GM23338 (cell line): Measurements from ENCODE around the gene CFAP299. TPM values are rescaled to one million over a fixed set of nuclear protein-coding genes. Genes with fewer than 3 reads are reported as not detected.

Experiments
- ATAC-seq: fragments of 200-7000 bp; cut with Tn5 transposase; 3 replicates; pipeline ENCODE4 v1.9.1; 2020
- DNase-seq: peaks from one replicate; pipeline ENCODE4 v3.0.0-alpha.2; 2015; ENCODE audit warnings: low spot score
- H2AFZ ChIP-seq: fragments of 200-600 bp; sonication (generic); 2 replicates; pipeline ENCODE4 v1.8.0; 2016; ENCODE audit warnings: antibody characterized with exemption, mild to moderate bottlenecking, moderate library complexity
- H3F3A ChIP-seq: fragments of 200-600 bp; sonication (generic); replicated peaks from 2 replicates; pipeline ENCODE4 v1.8.0; 2017; ENCODE audit warnings: antibody characterized with exemption, mixed run types, low read depth
- H3K27ac ChIP-seq: fragments of 200-600 bp; sonication (generic); 2 replicates; pipeline ENCODE4 v1.6.1; 2016; ENCODE audit warnings: low read depth
- H3K27me3 ChIP-seq: fragments of 200-600 bp; sonication (generic); 2 replicates; pipeline ENCODE4 v1.8.0; 2016; ENCODE audit warnings: mild to moderate bottlenecking, mixed run types, moderate library complexity; ENCODE audit not compliant: insufficient read depth
- H3K36me3 ChIP-seq: fragments of 200-600 bp; sonication (generic); 2 replicates; pipeline ENCODE4 v1.8.0; 2016; ENCODE audit warnings: mild to moderate bottlenecking; ENCODE audit not compliant: insufficient read depth
- H3K4me1 ChIP-seq: fragments of 200-600 bp; sonication (generic); 2 replicates; pipeline ENCODE4 v1.8.0; 2016; ENCODE audit warnings: mild to moderate bottlenecking, moderate library complexity; ENCODE audit not compliant: insufficient read depth
- H3K4me2 ChIP-seq: fragments of 200-600 bp; sonication (generic); 2 replicates; pipeline ENCODE4 v1.7.1; 2017; ENCODE audit warnings: mixed run types
- H3K4me3 ChIP-seq: fragments of 200-600 bp; sonication (generic); 2 replicates; pipeline ENCODE4 v1.6.1; 2016; ENCODE audit warnings: mixed run types
- H3K79me2 ChIP-seq: fragments of 200-600 bp; sonication (generic); replicated peaks from 2 replicates; pipeline ENCODE4 v1.8.0; 2017; ENCODE audit warnings: mild to moderate bottlenecking; ENCODE audit not compliant: insufficient read depth
- H3K9me2 ChIP-seq: fragments of 200-600 bp; sonication (generic); 2 replicates; pipeline ENCODE4 v1.8.0; 2017; ENCODE audit not compliant: insufficient read depth
- H4K20me1 ChIP-seq: fragments of 200-600 bp; sonication (generic); replicated peaks from 2 replicates; pipeline ENCODE4 v1.8.0; 2017; ENCODE audit warnings: mild to moderate bottlenecking; ENCODE audit not compliant: insufficient read depth
- H3K27ac Mint-ChIP-seq: 2 replicates; pipeline ENCODE4 v1.8.0; 2020; ENCODE audit warnings: inconsistent platforms, mild to moderate bottlenecking, moderate library complexity, mixed read lengths
- H3K27me3 Mint-ChIP-seq: 3 replicates; pipeline ENCODE4 v1.8.0; 2022; ENCODE audit warnings: low read depth, mild to moderate bottlenecking, moderate library complexity, mixed read lengths, inconsistent platforms; ENCODE audit not compliant: insufficient read depth, poor library complexity
- H3K36me3 Mint-ChIP-seq: 3 replicates; pipeline ENCODE4 v1.8.0; 2021; ENCODE audit warnings: low read depth, mild to moderate bottlenecking, inconsistent platforms, moderate library complexity, mixed read lengths
- H3K4me1 Mint-ChIP-seq: 3 replicates; pipeline ENCODE4 v1.8.0; 2020; ENCODE audit warnings: mild to moderate bottlenecking, inconsistent platforms, mixed read lengths
- H3K4me3 Mint-ChIP-seq: 3 replicates; pipeline ENCODE4 v1.8.0; 2021; ENCODE audit warnings: moderate library complexity, mild to moderate bottlenecking, inconsistent platforms, mixed read lengths
- H3K9me3 Mint-ChIP-seq: 3 replicates; pipeline ENCODE4 v1.8.0; 2020; ENCODE audit warnings: moderate library complexity, mild to moderate bottlenecking, inconsistent platforms, mixed read lengths
- CREB1 ChIP-seq: fragments of 250-450 bp; sonication (Bioruptor Pico); IDR thresholded peaks from 2 replicates; pipeline ENCODE4 v1.5.0; 2020; ENCODE audit warnings: low read depth, mild to moderate bottlenecking, moderate library complexity
- EZH2 ChIP-seq: fragments of 200-600 bp; sonication (generic); IDR thresholded peaks from one replicate; pipeline ENCODE4 v1.8.0; 2017; ENCODE audit warnings: antibody characterized with exemption, mild to moderate bottlenecking, low read depth; ENCODE audit not compliant: unreplicated experiment
- EZH2phosphoT487 ChIP-seq: fragments of 200-600 bp; sonication (generic); IDR thresholded peaks from one replicate; pipeline ENCODE4 v1.8.1; 2018; ENCODE audit warnings: antibody characterized with exemption; ENCODE audit not compliant: unreplicated experiment
- NANOG ChIP-seq: IDR thresholded peaks from 2 replicates; pipeline ENCODE4 v1.6.1; 2016; ENCODE audit warnings: antibody characterized with exemption, borderline replicate concordance
- POLR2AphosphoS5 ChIP-seq: IDR thresholded peaks from 2 replicates; pipeline ENCODE4 v1.6.1; 2016; ENCODE audit warnings: antibody characterized with exemption, low read depth
- ZNF114 ChIP-seq: fragments of 250-450 bp; sonication (Bioruptor Pico); IDR thresholded peaks from 2 replicates; pipeline ENCODE4 v1.5.0; 2020; ENCODE audit warnings: mild to moderate bottlenecking, moderate library complexity
- ZNF331 ChIP-seq: fragments of 250-450 bp; sonication (Bioruptor Pico); IDR thresholded peaks from 2 replicates; pipeline ENCODE4 v1.5.0; 2020; ENCODE audit warnings: low read depth, mild to moderate bottlenecking, moderate library complexity
- polyA plus RNA-seq: library from polyadenylated mRNA; unstranded; fragments of >200 nt; fragmentation: Nextera tagmentation; extraction: Ambion mirVana; gene quantifications from 2 replicates; pipeline ENCODE4 v1.2.1, GENCODE V29; 2016
- total RNA-seq: library from RNA; depleted of rRNA; stranded (reverse); fragments of >200 nt; shearing (Covaris generic); gene quantifications from 2 replicates; pipeline ENCODE4 v1.2.3, GENCODE V29; 2014
- TF ChIP-seq, protein P1 (sequence below), 2 experiments: fragments of 200-600 bp in 1 of 2; sonication (generic) in 1 of 2; conservative IDR thresholded peaks; 2 replicates each; pipeline versions ENCODE4 v1.5.1 to v1.6.1; 2016 to 2017; ENCODE audit warnings: antibody characterized with exemption in 2 of 2, low read depth in 2 of 2, mild to moderate bottlenecking in 2 of 2, moderate library complexity in 1 of 2
- TF ChIP-seq, protein P2 (sequence below): IDR thresholded peaks from 2 replicates; pipeline ENCODE4 v1.6.1; 2016; ENCODE audit warnings: antibody characterized with exemption
- TF ChIP-seq, protein P3 (sequence below): fragments of 250-450 bp; sonication (Bioruptor Pico); IDR thresholded peaks from 2 replicates; pipeline ENCODE4 v1.5.0; 2020; ENCODE audit warnings: mild to moderate bottlenecking, moderate library complexity

CFAP299 gene
- total and polyA plus RNA-seq, 2 experiments from 2014 or later = not detected

DNA sequence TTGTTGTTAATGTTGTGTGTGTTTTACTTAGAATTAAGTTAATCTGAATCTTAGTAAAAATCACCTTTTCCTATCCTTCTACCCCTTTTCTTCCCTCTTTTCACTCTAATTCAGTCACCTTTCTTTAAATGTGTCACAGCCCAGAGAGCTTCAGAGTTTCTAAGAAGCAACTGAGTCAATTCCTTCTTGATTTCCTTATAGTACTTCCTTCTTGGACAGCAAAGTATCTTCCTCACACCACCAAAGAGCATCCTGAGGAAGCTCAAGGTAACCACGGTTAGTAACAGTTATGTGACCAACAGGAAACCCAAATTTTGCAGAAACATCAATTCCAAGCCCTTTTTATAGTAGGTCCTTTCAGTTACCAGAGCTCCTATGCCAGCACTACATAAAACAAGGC, 451.8 kb downstream of the CFAP299 start (continued):
- TF ChIP-seq, protein P1, sequence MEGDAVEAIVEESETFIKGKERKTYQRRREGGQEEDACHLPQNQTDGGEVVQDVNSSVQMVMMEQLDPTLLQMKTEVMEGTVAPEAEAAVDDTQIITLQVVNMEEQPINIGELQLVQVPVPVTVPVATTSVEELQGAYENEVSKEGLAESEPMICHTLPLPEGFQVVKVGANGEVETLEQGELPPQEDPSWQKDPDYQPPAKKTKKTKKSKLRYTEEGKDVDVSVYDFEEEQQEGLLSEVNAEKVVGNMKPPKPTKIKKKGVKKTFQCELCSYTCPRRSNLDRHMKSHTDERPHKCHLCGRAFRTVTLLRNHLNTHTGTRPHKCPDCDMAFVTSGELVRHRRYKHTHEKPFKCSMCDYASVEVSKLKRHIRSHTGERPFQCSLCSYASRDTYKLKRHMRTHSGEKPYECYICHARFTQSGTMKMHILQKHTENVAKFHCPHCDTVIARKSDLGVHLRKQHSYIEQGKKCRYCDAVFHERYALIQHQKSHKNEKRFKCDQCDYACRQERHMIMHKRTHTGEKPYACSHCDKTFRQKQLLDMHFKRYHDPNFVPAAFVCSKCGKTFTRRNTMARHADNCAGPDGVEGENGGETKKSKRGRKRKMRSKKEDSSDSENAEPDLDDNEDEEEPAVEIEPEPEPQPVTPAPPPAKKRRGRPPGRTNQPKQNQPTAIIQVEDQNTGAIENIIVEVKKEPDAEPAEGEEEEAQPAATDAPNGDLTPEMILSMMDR (conservative IDR thresholded peaks at IDR 0.05; ENCODE audit: low read depth in 2 of 2) = no peak
- TF ChIP-seq, protein P2, sequence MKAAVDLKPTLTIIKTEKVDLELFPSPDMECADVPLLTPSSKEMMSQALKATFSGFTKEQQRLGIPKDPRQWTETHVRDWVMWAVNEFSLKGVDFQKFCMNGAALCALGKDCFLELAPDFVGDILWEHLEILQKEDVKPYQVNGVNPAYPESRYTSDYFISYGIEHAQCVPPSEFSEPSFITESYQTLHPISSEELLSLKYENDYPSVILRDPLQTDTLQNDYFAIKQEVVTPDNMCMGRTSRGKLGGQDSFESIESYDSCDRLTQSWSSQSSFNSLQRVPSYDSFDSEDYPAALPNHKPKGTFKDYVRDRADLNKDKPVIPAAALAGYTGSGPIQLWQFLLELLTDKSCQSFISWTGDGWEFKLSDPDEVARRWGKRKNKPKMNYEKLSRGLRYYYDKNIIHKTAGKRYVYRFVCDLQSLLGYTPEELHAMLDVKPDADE = no peak
- TF ChIP-seq ZNF114 (CRISPR knock-in tag) = no peak
- no peak for TF ChIP-seq POLR2AphosphoS5
- no peak for TF ChIP-seq EZH2
- TF ChIP-seq CREB1 = no peak
- TF ChIP-seq ZNF331 (CRISPR knock-in tag) = no peak

DNA sequence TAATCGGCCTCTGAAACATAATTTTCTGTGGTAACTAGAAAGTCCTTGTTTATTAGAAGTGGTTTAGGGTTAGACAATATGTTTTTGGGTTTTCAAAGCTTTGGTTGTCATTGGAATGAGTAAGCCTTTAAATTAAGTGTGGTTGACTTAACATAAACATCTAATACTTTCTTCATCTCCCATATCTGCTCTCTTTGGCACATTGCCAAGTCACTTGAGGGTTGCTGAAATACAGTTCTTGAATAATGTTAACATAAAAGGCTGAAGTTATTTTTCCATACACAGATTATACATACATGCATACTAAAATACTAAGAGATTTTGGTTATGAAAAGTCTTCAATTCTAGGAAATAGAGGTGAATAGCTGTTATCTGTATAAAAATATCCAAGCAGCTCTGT, 453.3 kb downstream of the CFAP299 start:
- no peak overlapping the region for H3K4me3 ChIP-seq
- ATAC-seq (no peak), DNase-seq (no peak)
- H3K27me3 ChIP-seq = no peaks in the 10 kb centered on the region
- H4K20me1 ChIP-seq = no peaks in the 10 kb centered on the region
- Mint-ChIP-seq H3K4me1 (no peaks in the 10 kb centered on the region), H3K36me3 (no peaks in the 10 kb centered on the region; the same call in 2 of the 3 replicates), H3K9me3 (peaks cover 7% of the 10 kb centered on the region; the same call in 2 of the 3 replicates), H3K27ac (no peak overlapping the region), H3K4me3 (no peak overlapping the region), H3K27me3 (no peaks in the 10 kb centered on the region)
- no peaks in the 10 kb centered on the region for H3K79me2 ChIP-seq
- H3K4me2 ChIP-seq = no peak overlapping the region
- no peaks in the 10 kb centered on the region for H3K36me3 ChIP-seq
- no peak overlapping the region for H2AFZ ChIP-seq
- H3K9me2 ChIP-seq = no peaks in the 10 kb centered on the region
- no peaks in the 10 kb centered on the region for H3K4me1 ChIP-seq
- H3F3A ChIP-seq = no peaks in the 10 kb centered on the region
- H3K27ac ChIP-seq = no peak overlapping the region
- TF ChIP-seq ZNF114 (CRISPR knock-in tag) (no peak), EZH2 (no peak), CREB1 (no peak), NANOG (no peak), EZH2phosphoT487 (no peak), ZNF331 (CRISPR knock-in tag) (no peak)
- TF ChIP-seq, protein P2 = no peak
- TF ChIP-seq, protein P3, sequence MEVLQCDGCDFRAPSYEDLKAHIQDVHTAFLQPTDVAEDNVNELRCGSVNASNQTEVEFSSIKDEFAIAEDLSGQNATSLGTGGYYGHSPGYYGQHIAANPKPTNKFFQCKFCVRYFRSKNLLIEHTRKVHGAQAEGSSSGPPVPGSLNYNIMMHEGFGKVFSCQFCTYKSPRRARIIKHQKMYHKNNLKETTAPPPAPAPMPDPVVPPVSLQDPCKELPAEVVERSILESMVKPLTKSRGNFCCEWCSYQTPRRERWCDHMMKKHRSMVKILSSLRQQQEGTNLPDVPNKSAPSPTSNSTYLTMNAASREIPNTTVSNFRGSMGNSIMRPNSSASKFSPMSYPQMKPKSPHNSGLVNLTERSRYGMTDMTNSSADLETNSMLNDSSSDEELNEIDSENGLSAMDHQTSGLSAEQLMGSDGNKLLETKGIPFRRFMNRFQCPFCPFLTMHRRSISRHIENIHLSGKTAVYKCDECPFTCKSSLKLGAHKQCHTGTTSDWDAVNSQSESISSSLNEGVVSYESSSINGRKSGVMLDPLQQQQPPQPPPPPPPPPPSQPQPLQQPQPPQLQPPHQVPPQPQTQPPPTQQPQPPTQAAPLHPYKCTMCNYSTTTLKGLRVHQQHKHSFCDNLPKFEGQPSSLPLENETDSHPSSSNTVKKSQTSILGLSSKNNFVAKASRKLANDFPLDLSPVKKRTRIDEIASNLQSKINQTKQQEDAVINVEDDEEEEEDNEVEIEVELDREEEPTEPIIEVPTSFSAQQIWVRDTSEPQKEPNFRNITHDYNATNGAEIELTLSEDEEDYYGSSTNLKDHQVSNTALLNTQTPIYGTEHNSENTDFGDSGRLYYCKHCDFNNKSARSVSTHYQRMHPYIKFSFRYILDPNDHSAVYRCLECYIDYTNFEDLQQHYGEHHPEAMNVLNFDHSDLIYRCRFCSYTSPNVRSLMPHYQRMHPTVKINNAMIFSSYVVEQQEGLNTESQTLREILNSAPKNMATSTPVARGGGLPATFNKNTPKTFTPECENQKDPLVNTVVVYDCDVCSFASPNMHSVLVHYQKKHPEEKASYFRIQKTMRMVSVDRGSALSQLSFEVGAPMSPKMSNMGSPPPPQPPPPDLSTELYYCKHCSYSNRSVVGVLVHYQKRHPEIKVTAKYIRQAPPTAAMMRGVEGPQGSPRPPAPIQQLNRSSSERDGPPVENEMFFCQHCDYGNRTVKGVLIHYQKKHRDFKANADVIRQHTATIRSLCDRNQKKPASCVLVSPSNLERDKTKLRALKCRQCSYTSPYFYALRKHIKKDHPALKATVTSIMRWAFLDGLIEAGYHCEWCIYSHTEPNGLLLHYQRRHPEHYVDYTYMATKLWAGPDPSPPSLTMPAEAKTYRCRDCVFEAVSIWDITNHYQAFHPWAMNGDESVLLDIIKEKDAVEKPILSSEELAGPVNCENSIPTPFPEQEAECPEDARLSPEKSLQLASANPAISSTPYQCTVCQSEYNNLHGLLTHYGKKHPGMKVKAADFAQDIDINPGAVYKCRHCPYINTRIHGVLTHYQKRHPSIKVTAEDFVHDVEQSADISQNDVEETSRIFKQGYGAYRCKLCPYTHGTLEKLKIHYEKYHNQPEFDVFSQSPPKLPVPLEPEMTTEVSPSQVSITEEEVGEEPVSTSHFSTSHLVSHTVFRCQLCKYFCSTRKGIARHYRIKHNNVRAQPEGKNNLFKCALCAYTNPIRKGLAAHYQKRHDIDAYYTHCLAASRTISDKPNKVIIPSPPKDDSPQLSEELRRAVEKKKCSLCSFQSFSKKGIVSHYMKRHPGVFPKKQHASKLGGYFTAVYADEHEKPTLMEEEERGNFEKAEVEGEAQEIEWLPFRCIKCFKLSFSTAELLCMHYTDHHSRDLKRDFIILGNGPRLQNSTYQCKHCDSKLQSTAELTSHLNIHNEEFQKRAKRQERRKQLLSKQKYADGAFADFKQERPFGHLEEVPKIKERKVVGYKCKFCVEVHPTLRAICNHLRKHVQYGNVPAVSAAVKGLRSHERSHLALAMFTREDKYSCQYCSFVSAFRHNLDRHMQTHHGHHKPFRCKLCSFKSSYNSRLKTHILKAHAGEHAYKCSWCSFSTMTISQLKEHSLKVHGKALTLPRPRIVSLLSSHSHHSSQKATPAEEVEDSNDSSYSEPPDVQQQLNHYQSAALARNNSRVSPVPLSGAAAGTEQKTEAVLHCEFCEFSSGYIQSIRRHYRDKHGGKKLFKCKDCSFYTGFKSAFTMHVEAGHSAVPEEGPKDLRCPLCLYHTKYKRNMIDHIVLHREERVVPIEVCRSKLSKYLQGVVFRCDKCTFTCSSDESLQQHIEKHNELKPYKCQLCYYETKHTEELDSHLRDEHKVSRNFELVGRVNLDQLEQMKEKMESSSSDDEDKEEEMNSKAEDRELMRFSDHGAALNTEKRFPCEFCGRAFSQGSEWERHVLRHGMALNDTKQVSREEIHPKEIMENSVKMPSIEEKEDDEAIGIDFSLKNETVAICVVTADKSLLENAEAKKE (CRISPR knock-in tag) = no peak
- TF ChIP-seq, protein P1 (conservative IDR thresholded peaks at IDR 0.05; ENCODE audit: low read depth in 2 of 2) = no peak
